Measurements from ENCODE around the gene TTC39A. TPM values are rescaled to one million over a fixed set of nuclear protein-coding genes. Genes with fewer than 3 reads are reported as not detected.

The TTC39A gene
- total and polyA plus RNA-seq, 2 of the 13 experiments (the other 11 are each of a cell fraction or from before 2014, with no cell fraction given), result 0.33 to 1.5 TPM

- intact Hi-C loops (cut with micrococcal nuclease; ENCODE audit: unreplicated experiment) (no loop called here), in situ Hi-C loops (cut with HindIII; ENCODE audit: extremely low pct_ligation_motif_present, low pct_unique_long_range_greater_than_20kb) (no loop called here)
- 94% methylated on average over 4 of the region's 4 CpGs for WGBS (ENCODE audit: low lambda C conversion rate)
- ATAC-seq, result no peak
- Histone ChIP-seq H3K4me3 (replicated peaks in 1 of 3; ENCODE audit: insufficient read depth in 1 of 3, low read depth in 2 of 3, low read length in 3 of 3) (no peak overlapping the region), H2AFZ (ENCODE audit: low read length) (no peak overlapping the region), H3K9me3 (ENCODE audit: low read length) (no peaks in the 10 kb centered on the region), H4K20me1 (ENCODE audit: insufficient read depth, low read length) (peaks cover 29% of the 10 kb centered on the region; the same call in 1 of the 2 replicates), H3K4me1 (ENCODE audit: insufficient read depth, low read length) (no peaks in the 10 kb centered on the region), H3K79me2 (ENCODE audit: insufficient read depth, low read length) (peaks cover 36% of the 10 kb centered on the region), H3K9ac (ENCODE audit: insufficient read depth, low read depth, low read length) (no peak overlapping the region), H3K27me3 (ENCODE audit: control insufficient read depth in 1 of 2, insufficient read depth in 2 of 2, low read length in 2 of 2) (no peaks in the 10 kb centered on the region), H3K27ac (ENCODE audit: extremely low read length, insufficient read depth, low read length) (no peak overlapping the region), H3K36me3 (replicated peaks in 1 of 2; ENCODE audit: control insufficient read depth in 1 of 2, insufficient read depth in 2 of 2, low read length in 2 of 2) (peaks cover 0 to 4% of the 10 kb centered on the region in 2 experiments; a peak in 2 of 5 replicates), H3K4me2 (ENCODE audit: low read depth, low read length) (no peak overlapping the region)
- POLR2A ChIA-PET, result no interaction called here
- BruUV-seq (replicated peaks), result no TSS peak
- no peak for DNase-seq (ENCODE audit: low spot score)
- TF ChIP-seq ZNF136 (CRISPR knock-in tag; IDR thresholded peaks at IDR 0.05; ENCODE audit: low read depth), result no peak
- CTCF ChIA-PET (ENCODE audit: low intra/inter-chr PET ratio, low total read pairs), result no interaction called here
- FAIRE-seq, result no peak
These were observed 64.7 kb downstream of the TTC39A start for GRCh38 chr1:51265618-51266017.

GRCh38 chr1:51264451-51264850 lies 65.9 kb downstream of the TTC39A start:
- Histone ChIP-seq H3K9ac (ENCODE audit: insufficient read depth, low read depth, low read length) (no peak overlapping the region), H2AFZ (ENCODE audit: low read length) (no peak overlapping the region), H3K4me1 (ENCODE audit: insufficient read depth, low read length) (no peaks in the 10 kb centered on the region), H3K27me3 (ENCODE audit: control insufficient read depth in 1 of 2, insufficient read depth in 2 of 2, low read length in 2 of 2) (no peaks in the 10 kb centered on the region), H3K79me2 (ENCODE audit: insufficient read depth, low read length) (peaks cover 47% of the 10 kb centered on the region), H3K4me2 (ENCODE audit: low read depth, low read length) (no peak overlapping the region), H3K4me3 (replicated peaks in 1 of 3; ENCODE audit: insufficient read depth in 1 of 3, low read depth in 2 of 3, low read length in 3 of 3) (no peak overlapping the region), H4K20me1 (ENCODE audit: insufficient read depth, low read length) (peaks cover 34% of the 10 kb centered on the region; the same call in 1 of the 2 replicates), H3K27ac (ENCODE audit: extremely low read length, insufficient read depth, low read length) (no peak overlapping the region), H3K36me3 (replicated peaks in 1 of 2; ENCODE audit: control insufficient read depth in 1 of 2, insufficient read depth in 2 of 2, low read length in 2 of 2) (no peaks in the 10 kb centered on the region; a peak in 3 of 5 replicates), H3K9me3 (ENCODE audit: low read length) (no peaks in the 10 kb centered on the region)
- POLR2A ChIA-PET, result no interaction called here
- in situ Hi-C loops (cut with HindIII; ENCODE audit: extremely low pct_ligation_motif_present, low pct_unique_long_range_greater_than_20kb) (no loop called here), intact Hi-C loops (cut with micrococcal nuclease; ENCODE audit: unreplicated experiment) (no loop called here)
- BruUV-seq (replicated peaks), result no TSS peak
- DNase-seq (ENCODE audit: low spot score) (no peak), ATAC-seq (no peak), FAIRE-seq (no peak)
- TF ChIP-seq ZFP82 (CRISPR knock-in tag; IDR thresholded peaks at IDR 0.05; ENCODE audit: borderline replicate concordance), result no peak
- no peak for TF ChIP-seq HOXA7 (CRISPR knock-in tag; IDR thresholded peaks at IDR 0.05)
- TF ChIP-seq KMT2A (CRISPR knock-in tag; IDR thresholded peaks at IDR 0.05), result no peak
- no peak for TF ChIP-seq SNRNP70 (IDR thresholded peaks at IDR 0.05; ENCODE audit: low read depth, low read length)
- no peak for TF ChIP-seq ZNF326 (CRISPR knock-in tag; IDR thresholded peaks at IDR 0.05; ENCODE audit: borderline replicate concordance)
- no peak for TF ChIP-seq SMAD9 (CRISPR knock-in tag; IDR thresholded peaks at IDR 0.05)
- no peak for TF ChIP-seq IKZF1 (IDR thresholded peaks at IDR 0.05)
- CTCF ChIA-PET (ENCODE audit: low intra/inter-chr PET ratio, low total read pairs), result no interaction called here
- 90% methylated on average over 3 of the region's 3 CpGs for WGBS (ENCODE audit: low lambda C conversion rate)
